IMR-90 (cell line): ENCODE data around the gene CCDC27. TPM values are rescaled to one million over a fixed set of nuclear protein-coding genes. Genes with fewer than 3 reads are reported as not detected.

Experiments used
- ATAC-seq: fragments of 200-7000 bp; cut with Tn5 transposase; 2 replicates; pipeline ENCODE4 v1.9.1; 2020; ENCODE audit warnings: low read depth, mild to moderate bottlenecking, moderate library complexity
- BruUV-seq: library from RNA; stranded (reverse); fragments of 400-500 nt; replicated peaks from 2 replicates; lab custom pipeline; 2021; lab: Mats Ljungman, UMichigan
- CTCF ChIA-PET: fragments of 300-600 bp; formaldehyde crosslinking; extraction: SDS; loops from one replicate; lab custom pipeline; 2021; ENCODE audit warnings: antibody characterized with exemption; lab: Yijun Ruan, JAX
- POLR2A ChIA-PET: fragments of 300-600 bp; sonication (Branson Sonifier 250); formaldehyde crosslinking; loops from one replicate; lab custom pipeline; 2022; ENCODE audit warnings: antibody characterized with exemption; ENCODE audit not compliant: unreplicated experiment; lab: Charles Lee
- DNase-seq: peaks from one replicate; pipeline ENCODE4 v3.0.0; 2013
- H2AFZ ChIP-seq: replicated peaks from 2 replicates; pipeline ENCODE3; 2013; ENCODE audit warnings: low read length, mild to moderate bottlenecking; ENCODE audit not compliant: poor library complexity
- H2AK5ac ChIP-seq: 2 replicates; pipeline ENCODE4 v1.6.1; 2013; ENCODE audit warnings: low read depth, low read length, inconsistent platforms
- H2AK9ac ChIP-seq: replicated peaks from 2 replicates; pipeline ENCODE3; 2013; ENCODE audit warnings: mild to moderate bottlenecking, low read depth, low read length, moderate library complexity; ENCODE audit not compliant: poor library complexity
- H2BK120ac ChIP-seq: 2 replicates; pipeline ENCODE4 v1.6.1; 2013; ENCODE audit warnings: low read depth, low read length, inconsistent platforms
- H2BK15ac ChIP-seq: 3 replicates; pipeline ENCODE4 v1.6.1; 2013; ENCODE audit warnings: low read depth, low read length, inconsistent platforms
- H2BK20ac ChIP-seq: 2 replicates; pipeline ENCODE4 v1.6.1; 2013; ENCODE audit warnings: low read depth, mild to moderate bottlenecking, inconsistent platforms, low read length, moderate library complexity
- H2BK5ac ChIP-seq: 2 replicates; pipeline ENCODE4 v1.6.1; 2013; ENCODE audit warnings: mild to moderate bottlenecking, low read depth, low read length, inconsistent platforms; ENCODE audit not compliant: poor library complexity, severe bottlenecking
- H3K14ac ChIP-seq: replicated peaks from 2 replicates; pipeline ENCODE4 v1.6.1; 2013; ENCODE audit warnings: low read depth, low read length, inconsistent platforms
- H3K18ac ChIP-seq: 2 replicates; pipeline ENCODE4 v1.6.1; 2013; ENCODE audit warnings: low read depth, low read length, control low read depth
- H3K23ac ChIP-seq: 2 replicates; pipeline ENCODE4 v1.6.1; 2013; ENCODE audit warnings: low read depth, low read length, inconsistent platforms
- H3K27ac ChIP-seq: 2 replicates; pipeline ENCODE4 v1.5.1; 2013; ENCODE audit warnings: mild to moderate bottlenecking, control low read depth, low read length; ENCODE audit not compliant: insufficient read depth
- H3K27me3 ChIP-seq: 2 replicates; pipeline ENCODE4 v1.6.1; 2013; ENCODE audit warnings: low read length; ENCODE audit not compliant: control insufficient read depth, insufficient read depth
- H3K36me3 ChIP-seq: 2 replicates; pipeline ENCODE4 v1.6.1; 2013; ENCODE audit warnings: low read length, mixed read lengths; ENCODE audit not compliant: control insufficient read depth, insufficient read depth
- H3K4ac ChIP-seq: 2 replicates; pipeline ENCODE4 v1.6.1; 2013; ENCODE audit warnings: low read depth, low read length, inconsistent platforms
- H3K4me1 ChIP-seq: 2 replicates; pipeline ENCODE4 v1.6.1; 2013; ENCODE audit warnings: low read length, mixed read lengths; ENCODE audit not compliant: control insufficient read depth, insufficient read depth
- H3K4me2 ChIP-seq: 2 replicates; pipeline ENCODE4 v1.6.1; 2013; ENCODE audit warnings: low read depth, mild to moderate bottlenecking, control low read depth, low read length, moderate library complexity
- H3K4me3 ChIP-seq: 2 replicates; pipeline ENCODE4 v1.5.1; 2013; ENCODE audit warnings: low read depth, mild to moderate bottlenecking, control low read depth, low read length, moderate library complexity; ENCODE audit not compliant: insufficient read depth
- H3K56ac ChIP-seq: 2 replicates; pipeline ENCODE4 v1.6.1; 2013; ENCODE audit warnings: low read length, inconsistent platforms; ENCODE audit not compliant: insufficient read depth; ENCODE audit errors: extremely low read depth
- H3K79me1 ChIP-seq, 2 experiments: 2 replicates each; pipeline ENCODE4 v1.6.1; 2013; ENCODE audit warnings: low read length in 2 of 2, inconsistent platforms in 1 of 2, low read depth in 1 of 2
- H3K9ac ChIP-seq: 2 replicates; pipeline ENCODE4 v1.6.1; 2013; ENCODE audit warnings: low read depth, low read length, control low read depth
- H3K9me1 ChIP-seq: 2 replicates; pipeline ENCODE4 v1.6.1; 2013; ENCODE audit warnings: low read length, inconsistent platforms; ENCODE audit not compliant: insufficient read depth
- H3K9me3 ChIP-seq: 2 replicates; pipeline ENCODE4 v1.6.1; 2013; ENCODE audit warnings: low read length; ENCODE audit not compliant: control insufficient read depth, insufficient read depth
- H4K20me1 ChIP-seq: 2 replicates; pipeline ENCODE4 v1.6.1; 2013; ENCODE audit warnings: low read length, inconsistent platforms; ENCODE audit not compliant: insufficient read depth
- H4K5ac ChIP-seq: 2 replicates; pipeline ENCODE4 v1.6.1; 2013; ENCODE audit warnings: mild to moderate bottlenecking, low read depth, low read length, control low read depth
- H4K8ac ChIP-seq, 2 experiments: 2 replicates each; pipeline ENCODE4 v1.6.1; 2013; ENCODE audit warnings: low read depth in 2 of 2, low read length in 2 of 2, control low read depth in 1 of 2, inconsistent platforms in 1 of 2
- H4K91ac ChIP-seq: 2 replicates; pipeline ENCODE4 v1.6.1; 2013; ENCODE audit warnings: low read depth, low read length, inconsistent platforms; ENCODE audit not compliant: insufficient read depth
- BHLHE40 ChIP-seq: fragments of 150-350 bp; IDR thresholded peaks from 2 replicates; pipeline ENCODE4 v1.6.1; 2016; ENCODE audit warnings: mild to moderate bottlenecking, low read depth, low read length
- CEBPB ChIP-seq: IDR thresholded peaks from 2 replicates; pipeline ENCODE4 v1.6.1; 2012; ENCODE audit warnings: low read depth, low read length, improper control_type of control experiment
- CHD1 ChIP-seq: IDR thresholded peaks from 2 replicates; pipeline ENCODE4 v1.6.1; 2012; ENCODE audit warnings: low read depth, low read length, improper control_type of control experiment
- FOS ChIP-seq: fragments of 150-350 bp; IDR thresholded peaks from 2 replicates; pipeline ENCODE4 v1.6.1; 2016; ENCODE audit warnings: low read depth, low read length
- MAFK ChIP-seq: IDR thresholded peaks from 2 replicates; pipeline ENCODE4 v1.6.1; 2012; ENCODE audit warnings: low read depth, low read length, improper control_type of control experiment
- MAZ ChIP-seq: IDR thresholded peaks from 2 replicates; pipeline ENCODE4 v1.6.1; 2012; ENCODE audit warnings: low read depth, mild to moderate bottlenecking, low read length, improper control_type of control experiment, moderate library complexity, borderline replicate concordance
- MXI1 ChIP-seq: IDR thresholded peaks from 2 replicates; pipeline ENCODE4 v1.6.1; 2012; ENCODE audit warnings: low read depth, mild to moderate bottlenecking, low read length, moderate library complexity, borderline replicate concordance
- NFE2L2 ChIP-seq: fragments of 150-350 bp; IDR thresholded peaks from 2 replicates; pipeline ENCODE4 v1.6.1; 2016; ENCODE audit warnings: low read depth, mild to moderate bottlenecking, low read length
- POLR2A ChIP-seq: IDR thresholded peaks from 2 replicates; pipeline ENCODE4 v1.6.1; 2012; ENCODE audit warnings: mild to moderate bottlenecking, low read depth, low read length
- RAD21 ChIP-seq: IDR thresholded peaks from 2 replicates; pipeline ENCODE4 v1.6.1; 2012; ENCODE audit warnings: low read length, improper control_type of control experiment
- RCOR1 ChIP-seq: IDR thresholded peaks from 2 replicates; pipeline ENCODE4 v1.6.1; 2012; ENCODE audit warnings: mild to moderate bottlenecking, low read length, improper control_type of control experiment; ENCODE audit not compliant: insufficient replicate concordance
- RFX5 ChIP-seq: IDR thresholded peaks from 2 replicates; pipeline ENCODE4 v1.8.0; 2012; ENCODE audit warnings: low read depth, mild to moderate bottlenecking, low read length, moderate library complexity
- SMC3 ChIP-seq: fragments of 150-350 bp; IDR thresholded peaks from 2 replicates; pipeline ENCODE4 v1.6.1; 2016; ENCODE audit warnings: low read depth, mild to moderate bottlenecking, antibody characterized with exemption, low read length, moderate library complexity
- WGBS, 2 experiments: methylation state at CpG; one replicate each; pipeline versions ENCODE4 v1.1.5 to v1.1.7; 2013; ENCODE audit warnings: missing lambda C conversion rate in 2 of 2; ENCODE audit not compliant: insufficient read length in 1 of 2; ENCODE audit errors: extremely low coverage in 2 of 2; 5-methylcytosine and 5-hydroxymethylcytosine counted together
- dilution Hi-C: fragments of 300-500 bp; cut with HindIII; formaldehyde crosslinking; loops from one replicate; pipeline ENCODE4 v1.14.3; 2018; ENCODE audit warnings: low sequenced_read_pairs; ENCODE audit not compliant: unreplicated experiment
- in situ Hi-C: fragments of 300-500 bp; cut with MboI; formaldehyde crosslinking; loops from 3 replicates; pipeline ENCODE4 v1.14.3; 2019; ENCODE audit warnings: low sequenced_read_pairs, inconsistent platforms, mixed read lengths
- intact Hi-C: fragments of 100-400 bp; cut with micrococcal nuclease; formaldehyde crosslinking; loops from 2 replicates; pipeline ENCODE4 v1.10.0; 2022
- polyA plus RNA-seq, 3 experiments: library from polyadenylated mRNA; depleted of rRNA; stranded (reverse); fragments of >200 nt; gene quantifications; 2 replicates each; pipeline ENCODE4 v1.2.3, GENCODE V29; 2012; ENCODE audit warnings: low replicate concordance in 1 of 3
- total RNA-seq: library from RNA; depleted of rRNA; stranded (reverse); fragments of >200 nt; gene quantifications from 2 replicates; pipeline ENCODE4 v1.2.3, GENCODE V29; 2012
- TF ChIP-seq, protein P1 (sequence below): fragments of 150-350 bp; IDR thresholded peaks from 2 replicates; pipeline ENCODE4 v1.6.1; 2017; ENCODE audit warnings: mild to moderate bottlenecking, antibody characterized with exemption, low read length, low read depth
- TF ChIP-seq, protein P2 (sequence below): fragments of 150-350 bp; IDR thresholded peaks from 2 replicates; pipeline ENCODE4 v1.6.1; 2016; ENCODE audit warnings: low read depth, mild to moderate bottlenecking, low read length, moderate library complexity, borderline replicate concordance
- TF ChIP-seq, protein P3 (sequence below): conservative IDR thresholded peaks from 2 replicates; pipeline ENCODE4 v1.5.1; 2012; ENCODE audit warnings: mild to moderate bottlenecking, low read depth, low read length, improper control_type of control experiment

The CCDC27 gene
- total and polyA plus RNA-seq, 2 of the 4 experiments (the other 2 are of a cell fraction) = not detected

DNA sequence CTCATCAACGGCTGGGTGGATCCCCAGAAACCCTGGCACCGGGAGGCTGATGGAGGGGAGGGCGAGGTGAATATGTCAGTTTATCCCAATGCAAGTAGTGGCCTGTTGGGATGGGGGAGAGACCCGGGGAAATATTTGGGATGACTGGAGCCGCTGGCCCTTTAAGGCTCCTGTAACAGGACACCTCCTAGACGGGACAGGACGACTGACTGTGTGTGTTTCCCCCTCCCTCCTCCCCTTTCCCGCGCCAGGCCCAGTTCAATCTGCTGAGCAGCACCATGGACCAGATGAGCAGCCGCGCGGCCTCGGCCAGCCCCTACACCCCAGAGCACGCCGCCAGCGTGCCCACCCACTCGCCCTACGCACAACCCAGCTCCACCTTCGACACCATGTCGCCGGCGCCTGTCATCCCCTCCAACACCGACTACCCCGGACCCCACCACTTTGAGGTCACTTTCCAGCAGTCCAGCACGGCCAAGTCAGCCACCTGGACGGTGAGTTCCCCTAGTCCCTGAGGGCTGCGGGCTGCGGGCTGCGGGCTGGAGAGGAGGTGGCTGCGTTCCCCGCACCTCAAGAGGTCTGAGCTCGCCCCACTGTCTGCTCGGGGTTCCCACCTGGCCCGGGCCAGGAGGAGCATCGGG is 44.8 kb upstream of the CCDC27 start:
- in situ Hi-C loops = no loop called here
- POLR2A ChIA-PET = no interaction called here
- H3K79me1 ChIP-seq = no peaks in the 10 kb centered on the region

More for the DNA sequence above, 44.8 kb upstream of the CCDC27 start:
- no peak overlapping the region for H4K91ac ChIP-seq
- H2BK5ac ChIP-seq = no peak overlapping the region
- no peak overlapping the region for H3K18ac ChIP-seq
- no peaks in the 10 kb centered on the region for H4K20me1 ChIP-seq
- H3K4me1 ChIP-seq = no peaks in the 10 kb centered on the region
- WGBS, 2 experiments = 25% methylated on average over 7 of the region's 35 CpGs; no CpG with 5 or more reads in 1 of the 2 experiments
- BruUV-seq = no TSS peak
- no peak overlapping the region for H2AK9ac ChIP-seq
- no peaks in the 10 kb centered on the region for H3K9me3 ChIP-seq
- H3K4me2 ChIP-seq = no peak overlapping the region
- no peak overlapping the region for H2AK5ac ChIP-seq
- CTCF ChIA-PET = interaction anchor here (1.3 kb wide), 1 partner anchor 17 kb away, joined by 3 read pairs; no protein-coding TSS in a partner anchor
- ATAC-seq (no peak; the same call in 1 of the 2 replicates), DNase-seq (no peak)
- H4K5ac ChIP-seq = no peak overlapping the region
- no peaks in the 10 kb centered on the region for H3K9me1 ChIP-seq
- H3K27ac ChIP-seq = no peak overlapping the region
- H3K4ac ChIP-seq = no peak overlapping the region
- H3K14ac ChIP-seq = no peak overlapping the region
- H2BK120ac ChIP-seq = no peak overlapping the region
- no peak overlapping the region for H2AFZ ChIP-seq
- no peaks in the 10 kb centered on the region for H3K36me3 ChIP-seq
- no peak overlapping the region for H2BK20ac ChIP-seq
- H3K4me3 ChIP-seq = no peak overlapping the region
- H3K27me3 ChIP-seq = peaks cover 56% of the 10 kb centered on the region
- no peak overlapping the region for H4K8ac ChIP-seq
- no peak overlapping the region for H2BK15ac ChIP-seq
- H3K23ac ChIP-seq = no peak overlapping the region
- TF ChIP-seq RAD21 (no peak), MAZ (no peak), NFE2L2 (no peak), CEBPB (no peak), MAFK (no peak), FOS (no peak), RCOR1 (no peak), CHD1 (no peak), MXI1 (no peak), POLR2A (no peak), BHLHE40 (no peak), SMC3 (no peak), RFX5 (no peak)
- TF ChIP-seq, protein P1, sequence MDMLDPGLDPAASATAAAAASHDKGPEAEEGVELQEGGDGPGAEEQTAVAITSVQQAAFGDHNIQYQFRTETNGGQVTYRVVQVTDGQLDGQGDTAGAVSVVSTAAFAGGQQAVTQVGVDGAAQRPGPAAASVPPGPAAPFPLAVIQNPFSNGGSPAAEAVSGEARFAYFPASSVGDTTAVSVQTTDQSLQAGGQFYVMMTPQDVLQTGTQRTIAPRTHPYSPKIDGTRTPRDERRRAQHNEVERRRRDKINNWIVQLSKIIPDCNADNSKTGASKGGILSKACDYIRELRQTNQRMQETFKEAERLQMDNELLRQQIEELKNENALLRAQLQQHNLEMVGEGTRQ = no peak
- TF ChIP-seq, protein P2, sequence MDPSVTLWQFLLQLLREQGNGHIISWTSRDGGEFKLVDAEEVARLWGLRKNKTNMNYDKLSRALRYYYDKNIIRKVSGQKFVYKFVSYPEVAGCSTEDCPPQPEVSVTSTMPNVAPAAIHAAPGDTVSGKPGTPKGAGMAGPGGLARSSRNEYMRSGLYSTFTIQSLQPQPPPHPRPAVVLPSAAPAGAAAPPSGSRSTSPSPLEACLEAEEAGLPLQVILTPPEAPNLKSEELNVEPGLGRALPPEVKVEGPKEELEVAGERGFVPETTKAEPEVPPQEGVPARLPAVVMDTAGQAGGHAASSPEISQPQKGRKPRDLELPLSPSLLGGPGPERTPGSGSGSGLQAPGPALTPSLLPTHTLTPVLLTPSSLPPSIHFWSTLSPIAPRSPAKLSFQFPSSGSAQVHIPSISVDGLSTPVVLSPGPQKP = no peak
- TF ChIP-seq, protein P3, sequence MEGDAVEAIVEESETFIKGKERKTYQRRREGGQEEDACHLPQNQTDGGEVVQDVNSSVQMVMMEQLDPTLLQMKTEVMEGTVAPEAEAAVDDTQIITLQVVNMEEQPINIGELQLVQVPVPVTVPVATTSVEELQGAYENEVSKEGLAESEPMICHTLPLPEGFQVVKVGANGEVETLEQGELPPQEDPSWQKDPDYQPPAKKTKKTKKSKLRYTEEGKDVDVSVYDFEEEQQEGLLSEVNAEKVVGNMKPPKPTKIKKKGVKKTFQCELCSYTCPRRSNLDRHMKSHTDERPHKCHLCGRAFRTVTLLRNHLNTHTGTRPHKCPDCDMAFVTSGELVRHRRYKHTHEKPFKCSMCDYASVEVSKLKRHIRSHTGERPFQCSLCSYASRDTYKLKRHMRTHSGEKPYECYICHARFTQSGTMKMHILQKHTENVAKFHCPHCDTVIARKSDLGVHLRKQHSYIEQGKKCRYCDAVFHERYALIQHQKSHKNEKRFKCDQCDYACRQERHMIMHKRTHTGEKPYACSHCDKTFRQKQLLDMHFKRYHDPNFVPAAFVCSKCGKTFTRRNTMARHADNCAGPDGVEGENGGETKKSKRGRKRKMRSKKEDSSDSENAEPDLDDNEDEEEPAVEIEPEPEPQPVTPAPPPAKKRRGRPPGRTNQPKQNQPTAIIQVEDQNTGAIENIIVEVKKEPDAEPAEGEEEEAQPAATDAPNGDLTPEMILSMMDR = no peak
- no peak overlapping the region for H3K56ac ChIP-seq
- intact Hi-C loops (no loop called here), dilution Hi-C loops (no loop called here)
- H3K9ac ChIP-seq = no peak overlapping the region
